Chondrocyte (in vitro differentiated cells): Measurements from ENCODE around the gene MT4. TPM values are rescaled to one million over a fixed set of nuclear protein-coding genes. Genes with fewer than 3 reads are reported as not detected.
"Not testable (repeated sequence)": the region's sequence is repeated elsewhere in the genome, so short reads cannot be mapped to it uniquely, and the experiment has no call there.

Experiments used
- DNase-seq: peaks from one replicate; pipeline ENCODE4 v3.0.0; 2021; ENCODE audit warnings: mixed read lengths, low spot score
- H3K27ac Mint-ChIP-seq: one replicate; pipeline ENCODE4 v1.8.0; 2021; ENCODE audit warnings: mild to moderate bottlenecking, moderate library complexity, mixed read lengths; ENCODE audit not compliant: unreplicated experiment
- H3K27me3 Mint-ChIP-seq: 2 replicates; pipeline ENCODE4 v1.8.0; 2021; ENCODE audit warnings: low read depth, mixed read lengths
- H3K36me3 Mint-ChIP-seq: 2 replicates; pipeline ENCODE4 v1.8.0; 2021; ENCODE audit warnings: low read depth, mixed read lengths
- H3K4me1 Mint-ChIP-seq: 2 replicates; pipeline ENCODE4 v1.8.0; 2021; ENCODE audit warnings: low read depth, mild to moderate bottlenecking, mixed read lengths
- H3K4me3 Mint-ChIP-seq: one replicate; pipeline ENCODE4 v1.8.0; 2021; ENCODE audit warnings: mild to moderate bottlenecking, moderate library complexity, mixed read lengths; ENCODE audit not compliant: unreplicated experiment
- H3K9me3 Mint-ChIP-seq: 2 replicates; pipeline ENCODE4 v1.8.0; 2021; ENCODE audit warnings: low read depth, mixed read lengths
- CTCF ChIP-seq: fragments of 200-600 bp; sonication (generic); IDR thresholded peaks from 2 replicates; pipeline ENCODE4 v1.5.0; 2021; ENCODE audit warnings: antibody characterized with exemption, mild to moderate bottlenecking, moderate library complexity
- total RNA-seq: library from RNA; stranded (reverse); gene quantifications from 3 replicates; pipeline ENCODE4 v1.2.1, GENCODE V29; 2021

MT4 gene
- total RNA-seq, 1 donor from 2014 or later, result not detected

- no peaks in the 10 kb centered on the region for H3K36me3 Mint-ChIP-seq
- no peak overlapping the region for H3K27ac Mint-ChIP-seq
- H3K9me3 Mint-ChIP-seq, result peaks cover 9% of the 10 kb centered on the region
- DNase-seq, result no peak
- TF ChIP-seq CTCF, result no peak
- no peaks in the 10 kb centered on the region for H3K27me3 Mint-ChIP-seq
- no peaks in the 10 kb centered on the region for H3K4me1 Mint-ChIP-seq
- H3K4me3 Mint-ChIP-seq, result no peak overlapping the region
Observed at GRCh38 chr16:56574625-56575024, 9.8 kb downstream of the MT4 start.

- H3K4me3 Mint-ChIP-seq, result no peak overlapping the region
- no peak for DNase-seq
- TF ChIP-seq CTCF, result peak; percentile 79
- H3K27me3 Mint-ChIP-seq, result no peaks in the 10 kb centered on the region
- H3K9me3 Mint-ChIP-seq, result peaks cover 9% of the 10 kb centered on the region
- H3K36me3 Mint-ChIP-seq, result no peaks in the 10 kb centered on the region
- H3K27ac Mint-ChIP-seq, result no peak overlapping the region
- peaks cover 4% of the 10 kb centered on the region for H3K4me1 Mint-ChIP-seq
Observed at GRCh38 chr16:56576585-56577299, 11.9 kb downstream of the MT4 start.

GRCh38 chr16:56577300-56577625 lies 12.4 kb downstream of the MT4 start:
- Mint-ChIP-seq H3K27me3 (no peaks in the 10 kb centered on the region), H3K36me3 (no peaks in the 10 kb centered on the region), H3K4me1 (peaks cover 9% of the 10 kb centered on the region), H3K4me3 (no peak overlapping the region), H3K27ac (no peak overlapping the region), H3K9me3 (peaks cover 9% of the 10 kb centered on the region)
- no peak for DNase-seq
- no peak for TF ChIP-seq CTCF

- TF ChIP-seq CTCF, result no peak
- H3K9me3 Mint-ChIP-seq, result no peaks in the 10 kb centered on the region
- no peaks in the 10 kb centered on the region for H3K27me3 Mint-ChIP-seq
- H3K27ac Mint-ChIP-seq, result no peak overlapping the region
- no peaks in the 10 kb centered on the region for H3K36me3 Mint-ChIP-seq
- H3K4me1 Mint-ChIP-seq, result peaks cover 9% of the 10 kb centered on the region
- no peak for DNase-seq
- H3K4me3 Mint-ChIP-seq, result no peak overlapping the region
Observed at GRCh38 chr16:56580391-56581048, 15.6 kb downstream of the MT4 start.

- not testable (repeated sequence) for H3K9me3 Mint-ChIP-seq, H3K36me3 Mint-ChIP-seq, H3K4me3 Mint-ChIP-seq, H3K27me3 Mint-ChIP-seq, DNase-seq, H3K27ac Mint-ChIP-seq, H3K4me1 Mint-ChIP-seq
Observed at GRCh38 chr16:56582911-56583310, 18.0 kb downstream of the MT4 start.
